Activated T-helper 2 cell treated with anti-CD3 and anti-CD28 coated beads, Interferon-gamma antibody, Interleukin-2, Interleukin-4, amounts not matched to agents 10 μg/mL and 5 μg/mL and 100 μg/mL, durations not matched to agents 14 hours and 24 hours and 36 hours (primary cell): ENCODE measurements around the gene KCMF1. TPM values are rescaled to one million over a fixed set of nuclear protein-coding genes. Genes with fewer than 3 reads are reported as not detected.

Experiments
- DNase-seq: peaks from one replicate; pipeline ENCODE4 v3.0.0; 2021; ENCODE audit warnings: low spot score
- H3K27ac Mint-ChIP-seq: one replicate; pipeline ENCODE4 v1.8.0; 2021; ENCODE audit warnings: mixed read lengths
- H3K27me3 Mint-ChIP-seq: one replicate; pipeline ENCODE4 v1.8.0; 2021; ENCODE audit warnings: low read depth, mixed read lengths
- H3K36me3 Mint-ChIP-seq: one replicate; pipeline ENCODE4 v1.8.0; 2021; ENCODE audit warnings: low read depth, mixed read lengths
- H3K4me1 Mint-ChIP-seq: one replicate; pipeline ENCODE4 v1.8.0; 2021; ENCODE audit warnings: low read depth, mixed read lengths
- H3K4me3 Mint-ChIP-seq: one replicate; pipeline ENCODE4 v1.8.0; 2021; ENCODE audit warnings: low read depth, mild to moderate bottlenecking, moderate library complexity, mixed read lengths
- H3K9me3 Mint-ChIP-seq: one replicate; pipeline ENCODE4 v1.8.0; 2021; ENCODE audit warnings: mixed read lengths
- intact Hi-C: fragments of 100-400 bp; cut with micrococcal nuclease; formaldehyde crosslinking; loops from one replicate; pipeline ENCODE4 v1.15.1; 2023
- total RNA-seq: library from RNA; stranded (reverse); gene quantifications from 2 replicates; pipeline ENCODE4 v1.2.3, GENCODE V29; 2022

KCMF1 gene
- total RNA-seq, 1 donor from 2014 or later = 82.6 TPM

GRCh38 chr2:84959095-84959565 is 11.8 kb upstream of the KCMF1 start:
- peak overlapping the region; percentile 9 for H3K27ac Mint-ChIP-seq
- H3K4me1 Mint-ChIP-seq = peaks cover 20% of the 10 kb centered on the region
- peaks cover 55% of the 10 kb centered on the region for H3K36me3 Mint-ChIP-seq

GRCh38 chr2:84959566-84960506 is 11.1 kb upstream of the KCMF1 start:
- Mint-ChIP-seq H3K27me3 (no peaks in the 10 kb centered on the region), H3K4me1 (peaks cover 23% of the 10 kb centered on the region), H3K4me3 (no peak overlapping the region), H3K27ac (peak overlapping the region; percentile 9), H3K36me3 (peaks cover 58% of the 10 kb centered on the region), H3K9me3 (no peaks in the 10 kb centered on the region)
- no peak for DNase-seq
- intact Hi-C loops = no loop called here

More at GRCh38 chr2:84959095-84959565, 11.8 kb upstream of the KCMF1 start:
- intact Hi-C loops = no loop called here
- H3K9me3 Mint-ChIP-seq = no peaks in the 10 kb centered on the region
- H3K27me3 Mint-ChIP-seq = no peaks in the 10 kb centered on the region
- no peak for DNase-seq
- no peak overlapping the region for H3K4me3 Mint-ChIP-seq

- H3K27me3 Mint-ChIP-seq = no peaks in the 10 kb centered on the region
- H3K9me3 Mint-ChIP-seq = no peaks in the 10 kb centered on the region
- peaks cover 60% of the 10 kb centered on the region for H3K36me3 Mint-ChIP-seq
- H3K4me3 Mint-ChIP-seq = no peak overlapping the region
- peaks cover 30% of the 10 kb centered on the region for H3K4me1 Mint-ChIP-seq
- no peak for DNase-seq
- no peak overlapping the region for H3K27ac Mint-ChIP-seq
- intact Hi-C loops = no loop called here
Measured at GRCh38 chr2:84962917-84963316, 8.0 kb upstream of the KCMF1 start.

- peaks cover 64% of the 10 kb centered on the region for H3K36me3 Mint-ChIP-seq
- peak overlapping the region; percentile 6 for H3K27ac Mint-ChIP-seq
- no peak overlapping the region for H3K4me3 Mint-ChIP-seq
- no peak for DNase-seq
- intact Hi-C loops = no loop called here
- H3K9me3 Mint-ChIP-seq = no peaks in the 10 kb centered on the region
- H3K4me1 Mint-ChIP-seq = peaks cover 34% of the 10 kb centered on the region
- no peaks in the 10 kb centered on the region for H3K27me3 Mint-ChIP-seq
Measured at GRCh38 chr2:84963323-84963691, 7.7 kb upstream of the KCMF1 start.

- Mint-ChIP-seq H3K4me1 (peaks cover 35% of the 10 kb centered on the region), H3K4me3 (no peak overlapping the region), H3K36me3 (peaks cover 65% of the 10 kb centered on the region), H3K9me3 (no peaks in the 10 kb centered on the region), H3K27me3 (no peaks in the 10 kb centered on the region), H3K27ac (no peak overlapping the region)
- no peak for DNase-seq
- intact Hi-C loops = no loop called here
Measured at GRCh38 chr2:84963692-84964405, 7.1 kb upstream of the KCMF1 start.

GRCh38 chr2:84964406-84965191 is 6.4 kb upstream of the KCMF1 start:
- H3K9me3 Mint-ChIP-seq = no peaks in the 10 kb centered on the region
- H3K27ac Mint-ChIP-seq = peak overlapping the region; percentile 25
- intact Hi-C loops = no loop called here
- no peak overlapping the region for H3K4me3 Mint-ChIP-seq
- H3K27me3 Mint-ChIP-seq = no peaks in the 10 kb centered on the region
- DNase-seq = no peak
- H3K4me1 Mint-ChIP-seq = peaks cover 36% of the 10 kb centered on the region
- H3K36me3 Mint-ChIP-seq = peaks cover 65% of the 10 kb centered on the region

GRCh38 chr2:84965192-84965516 is 5.8 kb upstream of the KCMF1 start:
- H3K4me1 Mint-ChIP-seq = peaks cover 35% of the 10 kb centered on the region
- no peaks in the 10 kb centered on the region for H3K9me3 Mint-ChIP-seq
- intact Hi-C loops = no loop called here

GRCh38 chr2:84965827-84966226 is 5.1 kb upstream of the KCMF1 start:
- Mint-ChIP-seq H3K36me3 (peaks cover 69% of the 10 kb centered on the region), H3K27ac (no peak overlapping the region), H3K4me3 (no peak overlapping the region), H3K4me1 (peaks cover 35% of the 10 kb centered on the region), H3K27me3 (no peaks in the 10 kb centered on the region), H3K9me3 (no peaks in the 10 kb centered on the region)
- no peak for DNase-seq
- intact Hi-C loops = no loop called here

More at GRCh38 chr2:84965192-84965516, 5.8 kb upstream of the KCMF1 start:
- Mint-ChIP-seq H3K27me3 (no peaks in the 10 kb centered on the region), H3K27ac (no peak overlapping the region), H3K4me3 (no peak overlapping the region), H3K36me3 (peaks cover 70% of the 10 kb centered on the region)
- no peak for DNase-seq

GRCh38 chr2:84966731-84967130 is 4.2 kb upstream of the KCMF1 start:
- peaks cover 35% of the 10 kb centered on the region for H3K4me1 Mint-ChIP-seq
- no peak for DNase-seq
- peak overlapping the region; percentile 74 for H3K27ac Mint-ChIP-seq
- no peaks in the 10 kb centered on the region for H3K9me3 Mint-ChIP-seq
- H3K36me3 Mint-ChIP-seq = peaks cover 62% of the 10 kb centered on the region
- intact Hi-C loops = no loop called here
- H3K27me3 Mint-ChIP-seq = no peaks in the 10 kb centered on the region
- peak overlapping the region; percentile 26 for H3K4me3 Mint-ChIP-seq

GRCh38 chr2:84969511-84970209 is 1.3 kb upstream of the KCMF1 start:
- Mint-ChIP-seq H3K9me3 (no peaks in the 10 kb centered on the region), H3K36me3 (peaks cover 51% of the 10 kb centered on the region)

GRCh38 chr2:84970210-84970867 is 622 bp upstream of the KCMF1 start:
- Mint-ChIP-seq H3K4me3 (peak overlapping the region; percentile 100), H3K27me3 (no peaks in the 10 kb centered on the region), H3K36me3 (peaks cover 47% of the 10 kb centered on the region), H3K27ac (peak overlapping the region; percentile 100), H3K9me3 (no peaks in the 10 kb centered on the region), H3K4me1 (peaks cover 34% of the 10 kb centered on the region)
- intact Hi-C loops = loop anchor here (2.0 kb wide), 3 partner anchors 32 to 64 kb away; no protein-coding TSS in a partner anchor
- DNase-seq = peak; percentile 58

More at GRCh38 chr2:84969511-84970209, 1.3 kb upstream of the KCMF1 start:
- intact Hi-C loops = loop anchor here (1.0 to 2.0 kb wide), 5 partner anchors 23 to 63 kb away; no protein-coding TSS in a partner anchor
- DNase-seq = peak; percentile 16
- H3K27ac Mint-ChIP-seq = peak overlapping the region; percentile 100
- H3K27me3 Mint-ChIP-seq = no peaks in the 10 kb centered on the region
- peak overlapping the region; percentile 100 for H3K4me3 Mint-ChIP-seq
- H3K4me1 Mint-ChIP-seq = peaks cover 37% of the 10 kb centered on the region
